OCI-LY1 (cell line): Measurements from ENCODE around the gene DPY19L3.
"Not testable (repeated sequence)": the region's sequence is repeated elsewhere in the genome, so short reads cannot be mapped to it uniquely, and the experiment has no call there.

Experiments
- EZH2 ChIP-seq: fragments of 200-600 bp; sonication (generic), shearing (Covaris generic); IDR thresholded peaks from 2 replicates; pipeline ENCODE4 v1.8.0; 2017; ENCODE audit warnings: borderline replicate concordance, mixed run types, mild to moderate bottlenecking, antibody characterized with exemption, low read length, moderate library complexity, mixed read lengths
- TF ChIP-seq, protein P1 (sequence below): fragments of 200-600 bp; sonication (generic), shearing (Covaris generic); IDR thresholded peaks from 2 replicates; pipeline ENCODE4 v1.5.1; 2017; ENCODE audit warnings: mild to moderate bottlenecking, antibody characterized with exemption, low read length, moderate library complexity, mixed read lengths

DNA sequence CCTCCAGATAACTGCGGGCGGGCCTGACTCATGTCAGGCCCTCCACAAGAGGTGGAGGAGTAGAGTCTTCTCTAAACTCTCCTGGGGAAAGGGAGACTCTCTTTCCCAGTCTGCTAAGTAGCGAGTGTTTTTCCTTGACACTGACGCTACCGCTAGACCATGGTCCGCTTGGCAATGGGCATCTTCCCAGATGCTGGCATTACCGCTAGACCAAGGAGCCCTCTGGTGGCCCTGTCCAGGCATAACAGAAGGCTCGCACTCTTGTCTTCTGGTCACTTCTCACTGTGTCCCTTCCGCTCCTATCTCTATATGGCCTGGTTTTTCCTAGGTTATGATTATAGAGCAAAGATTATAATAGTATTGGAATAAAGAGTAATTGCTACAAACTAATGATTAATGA is 28.5 kb upstream of the DPY19L3 start:
- TF ChIP-seq, protein P1, sequence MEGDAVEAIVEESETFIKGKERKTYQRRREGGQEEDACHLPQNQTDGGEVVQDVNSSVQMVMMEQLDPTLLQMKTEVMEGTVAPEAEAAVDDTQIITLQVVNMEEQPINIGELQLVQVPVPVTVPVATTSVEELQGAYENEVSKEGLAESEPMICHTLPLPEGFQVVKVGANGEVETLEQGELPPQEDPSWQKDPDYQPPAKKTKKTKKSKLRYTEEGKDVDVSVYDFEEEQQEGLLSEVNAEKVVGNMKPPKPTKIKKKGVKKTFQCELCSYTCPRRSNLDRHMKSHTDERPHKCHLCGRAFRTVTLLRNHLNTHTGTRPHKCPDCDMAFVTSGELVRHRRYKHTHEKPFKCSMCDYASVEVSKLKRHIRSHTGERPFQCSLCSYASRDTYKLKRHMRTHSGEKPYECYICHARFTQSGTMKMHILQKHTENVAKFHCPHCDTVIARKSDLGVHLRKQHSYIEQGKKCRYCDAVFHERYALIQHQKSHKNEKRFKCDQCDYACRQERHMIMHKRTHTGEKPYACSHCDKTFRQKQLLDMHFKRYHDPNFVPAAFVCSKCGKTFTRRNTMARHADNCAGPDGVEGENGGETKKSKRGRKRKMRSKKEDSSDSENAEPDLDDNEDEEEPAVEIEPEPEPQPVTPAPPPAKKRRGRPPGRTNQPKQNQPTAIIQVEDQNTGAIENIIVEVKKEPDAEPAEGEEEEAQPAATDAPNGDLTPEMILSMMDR, result peak; percentile 30; the same call in 1 of the 2 replicates
- not testable (repeated sequence) for TF ChIP-seq EZH2
